ENCODE data around the gene ALKBH5.

- TF ChIP-seq POLR2A (IDR thresholded peaks at IDR 0.05), result no peak
- TF ChIP-seq CTCF (IDR thresholded peaks at IDR 0.05), result no peak
- no peak for TF ChIP-seq EP300 (IDR thresholded peaks at IDR 0.05)
These were observed 35.3 kb downstream of the ALKBH5 start for GRCh38 chr17:18218756-18219415.

Data from tibial nerve (tissue), 4 donors.